ENCODE measurements around the gene NTM.

Gene NTM

GRCh38 chr11:131373095-131373725 is 2.8 kb downstream of the NTM start:
- DNase-seq, result no peak

- no peak for DNase-seq
These were observed 3.3 kb downstream of the NTM start for GRCh38 chr11:131373756-131374155.

- no peak for DNase-seq
These were observed 5.0 kb downstream of the NTM start for GRCh38 chr11:131375421-131375820.

GRCh38 chr11:131375915-131376314 is 5.5 kb downstream of the NTM start:
- no peak for DNase-seq

- no peak for DNase-seq
These were observed 8.5 kb downstream of the NTM start for GRCh38 chr11:131378931-131379330.

- no peak for DNase-seq
These were observed 15.5 kb downstream of the NTM start for GRCh38 chr11:131385763-131386390.

GRCh38 chr11:131386408-131386807 is 16.0 kb downstream of the NTM start:
- DNase-seq, result no peak

- no peak for DNase-seq
These were observed 17.6 kb downstream of the NTM start for GRCh38 chr11:131388030-131388429.

- no peak for DNase-seq
These were observed 19.2 kb downstream of the NTM start for GRCh38 chr11:131389582-131389981.

GRCh38 chr11:131391176-131391575 is 20.8 kb downstream of the NTM start:
- DNase-seq, result no peak

GRCh38 chr11:131392528-131393255 is 22.3 kb downstream of the NTM start:
- no peak for DNase-seq

GRCh38 chr11:131393691-131394090 is 23.3 kb downstream of the NTM start:
- no peak for DNase-seq

GRCh38 chr11:131397675-131398074 is 27.3 kb downstream of the NTM start:
- no peak for DNase-seq

- DNase-seq, result no peak
These were observed 31.6 kb downstream of the NTM start for GRCh38 chr11:131402040-131402439.

- DNase-seq, result no peak
These were observed 33.6 kb downstream of the NTM start for GRCh38 chr11:131404010-131404409.

- no peak for DNase-seq
These were observed 37.7 kb downstream of the NTM start for GRCh38 chr11:131408025-131408640.

GRCh38 chr11:131409345-131409744 is 38.9 kb downstream of the NTM start:
- no peak for DNase-seq

GRCh38 chr11:131411636-131412035 is 41.2 kb downstream of the NTM start:
- DNase-seq, result no peak

- no peak for DNase-seq
These were observed 41.6 kb downstream of the NTM start for GRCh38 chr11:131412061-131412460.

- DNase-seq, result no peak
These were observed 42.8 kb downstream of the NTM start for GRCh38 chr11:131413217-131413616.

- DNase-seq, result no peak
These were observed 47.8 kb downstream of the NTM start for GRCh38 chr11:131418189-131418588.

- no peak for DNase-seq
These were observed 50.8 kb downstream of the NTM start for GRCh38 chr11:131421066-131421855.

GRCh38 chr11:131422029-131422428 is 51.6 kb downstream of the NTM start:
- no peak for DNase-seq

Data from effector CD8-positive, alpha-beta T cell (primary cell).